Parathyroid adenoma (tissue), 2 donors: ENCODE results near the gene SLC7A6OS.

Source experiments
- H2AFZ ChIP-seq: fragments of 300-600 bp; sonication (generic); one replicate; pipeline ENCODE4 v1.7.0; 2017; ENCODE audit warnings: antibody characterized with exemption, mild to moderate bottlenecking
- H3K27ac ChIP-seq: fragments of 300-600 bp; sonication (generic); one replicate; pipeline ENCODE4 v1.7.0; 2017
- H3K27me3 ChIP-seq: fragments of 300-600 bp; sonication (generic); one replicate; pipeline ENCODE4 v1.7.0; 2017; ENCODE audit warnings: low read length; ENCODE audit not compliant: control insufficient read depth, insufficient read depth
- H3K36me3 ChIP-seq: fragments of 300-600 bp; sonication (generic); one replicate; pipeline ENCODE4 v1.7.0; 2017; ENCODE audit warnings: low read length; ENCODE audit not compliant: control insufficient read depth, insufficient read depth
- H3K4me1 ChIP-seq: fragments of 300-600 bp; sonication (generic); one replicate; pipeline ENCODE4 v1.7.0; 2017; ENCODE audit warnings: control low read depth
- H3K4me2 ChIP-seq: fragments of 300-600 bp; sonication (generic); one replicate; pipeline ENCODE4 v1.7.0; 2017; ENCODE audit warnings: low read length
- H3K4me3 ChIP-seq: fragments of 300-600 bp; sonication (generic); one replicate; pipeline ENCODE4 v1.7.0; 2017; ENCODE audit warnings: low read depth, low read length
- H3K79me2 ChIP-seq: fragments of 300-600 bp; sonication (generic); one replicate; pipeline ENCODE4 v1.7.0; 2017; ENCODE audit warnings: control low read depth
- H3K9ac ChIP-seq: fragments of 300-600 bp; sonication (generic); one replicate; pipeline ENCODE4 v1.7.0; 2017; ENCODE audit warnings: mild to moderate bottlenecking
- H3K9me3 ChIP-seq: fragments of 300-600 bp; sonication (generic); one replicate; pipeline ENCODE4 v1.7.0; 2017; ENCODE audit warnings: low read length; ENCODE audit not compliant: control insufficient read depth
- TF ChIP-seq, protein P1 (sequence below): fragments of 300-600 bp; sonication (generic); IDR thresholded peaks from one replicate; pipeline ENCODE4 v1.7.0; 2017; ENCODE audit warnings: antibody characterized with exemption, mild to moderate bottlenecking
- donor health status: primary hyperparathyroidism.

Gene SLC7A6OS

DNA sequence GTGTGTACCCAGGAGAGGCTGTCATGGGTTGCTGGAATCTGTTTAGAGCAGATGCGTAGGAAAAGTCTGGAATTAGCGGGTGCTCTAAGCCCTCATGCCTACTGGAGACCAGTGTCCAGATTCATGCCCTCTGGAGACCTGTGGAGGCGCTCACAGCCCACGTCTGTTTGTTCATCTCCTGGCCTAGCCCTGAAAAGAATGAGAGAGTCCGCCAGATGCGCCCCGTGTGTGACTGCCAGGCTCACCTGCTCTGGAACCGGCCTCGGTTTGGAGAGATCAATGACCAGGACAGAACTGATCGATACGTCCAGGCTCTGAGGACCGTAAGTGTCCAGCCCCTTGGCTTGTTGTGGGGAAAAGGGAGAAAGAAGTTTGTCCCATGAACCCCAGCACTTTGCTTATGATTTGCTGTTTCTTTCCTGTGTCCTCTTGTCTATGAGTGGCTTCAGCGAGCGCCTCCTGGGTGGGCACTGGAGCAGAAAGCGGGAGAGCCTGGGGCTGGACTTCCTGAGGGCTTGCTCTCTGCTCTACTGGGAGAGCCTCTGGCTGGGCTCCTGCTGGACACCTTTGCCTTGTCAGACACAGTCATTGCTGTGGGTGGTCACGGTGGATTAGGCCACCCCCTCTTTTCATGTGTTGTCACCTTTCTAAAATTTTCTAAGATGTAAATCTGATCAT lies 35.4 kb upstream of the SLC7A6OS start:
- no peak overlapping the region for H3K4me2 ChIP-seq
- H3K27me3 ChIP-seq = no peaks in the 10 kb centered on the region
- H3K27ac ChIP-seq = no peak overlapping the region
- H3K79me2 ChIP-seq = peaks cover 2% of the 10 kb centered on the region
- H3K9me3 ChIP-seq = no peaks in the 10 kb centered on the region
- H3K36me3 ChIP-seq = no peaks in the 10 kb centered on the region
- no peaks in the 10 kb centered on the region for H3K4me1 ChIP-seq
- H3K9ac ChIP-seq = no peak overlapping the region
- no peak overlapping the region for H2AFZ ChIP-seq
- TF ChIP-seq, protein P1, sequence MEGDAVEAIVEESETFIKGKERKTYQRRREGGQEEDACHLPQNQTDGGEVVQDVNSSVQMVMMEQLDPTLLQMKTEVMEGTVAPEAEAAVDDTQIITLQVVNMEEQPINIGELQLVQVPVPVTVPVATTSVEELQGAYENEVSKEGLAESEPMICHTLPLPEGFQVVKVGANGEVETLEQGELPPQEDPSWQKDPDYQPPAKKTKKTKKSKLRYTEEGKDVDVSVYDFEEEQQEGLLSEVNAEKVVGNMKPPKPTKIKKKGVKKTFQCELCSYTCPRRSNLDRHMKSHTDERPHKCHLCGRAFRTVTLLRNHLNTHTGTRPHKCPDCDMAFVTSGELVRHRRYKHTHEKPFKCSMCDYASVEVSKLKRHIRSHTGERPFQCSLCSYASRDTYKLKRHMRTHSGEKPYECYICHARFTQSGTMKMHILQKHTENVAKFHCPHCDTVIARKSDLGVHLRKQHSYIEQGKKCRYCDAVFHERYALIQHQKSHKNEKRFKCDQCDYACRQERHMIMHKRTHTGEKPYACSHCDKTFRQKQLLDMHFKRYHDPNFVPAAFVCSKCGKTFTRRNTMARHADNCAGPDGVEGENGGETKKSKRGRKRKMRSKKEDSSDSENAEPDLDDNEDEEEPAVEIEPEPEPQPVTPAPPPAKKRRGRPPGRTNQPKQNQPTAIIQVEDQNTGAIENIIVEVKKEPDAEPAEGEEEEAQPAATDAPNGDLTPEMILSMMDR = no peak
- H3K4me3 ChIP-seq = no peak overlapping the region

DNA sequence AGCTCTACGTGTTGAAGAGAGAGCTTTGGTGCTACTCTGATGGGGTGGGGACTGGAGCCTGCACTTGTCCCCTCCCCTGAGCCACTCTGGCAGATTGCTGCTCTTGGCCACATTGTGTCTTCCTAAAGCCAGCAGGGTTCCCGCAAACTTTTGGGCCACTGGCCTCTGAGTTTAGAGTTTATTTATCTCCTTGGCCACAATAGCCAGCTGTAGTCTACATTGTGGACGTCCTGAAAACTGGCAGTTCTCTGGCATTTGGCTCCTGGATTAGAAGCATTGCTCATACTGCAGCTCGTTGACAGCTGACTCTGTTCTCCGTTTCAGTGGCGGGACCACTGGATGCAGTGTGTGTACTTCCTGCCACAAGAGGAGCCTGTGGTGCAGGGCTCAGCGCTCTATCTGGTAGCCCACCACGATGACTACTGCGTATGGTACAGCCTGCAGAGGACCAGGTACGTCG lies 34.6 kb upstream of the SLC7A6OS start:
- Histone ChIP-seq H3K27ac (no peak overlapping the region), H3K36me3 (no peaks in the 10 kb centered on the region), H3K9ac (no peak overlapping the region), H3K27me3 (no peaks in the 10 kb centered on the region), H3K4me3 (no peak overlapping the region), H3K9me3 (no peaks in the 10 kb centered on the region), H3K79me2 (peaks cover 2% of the 10 kb centered on the region), H3K4me1 (no peaks in the 10 kb centered on the region), H3K4me2 (no peak overlapping the region), H2AFZ (no peak overlapping the region)
- TF ChIP-seq, protein P1 = no peak

DNA sequence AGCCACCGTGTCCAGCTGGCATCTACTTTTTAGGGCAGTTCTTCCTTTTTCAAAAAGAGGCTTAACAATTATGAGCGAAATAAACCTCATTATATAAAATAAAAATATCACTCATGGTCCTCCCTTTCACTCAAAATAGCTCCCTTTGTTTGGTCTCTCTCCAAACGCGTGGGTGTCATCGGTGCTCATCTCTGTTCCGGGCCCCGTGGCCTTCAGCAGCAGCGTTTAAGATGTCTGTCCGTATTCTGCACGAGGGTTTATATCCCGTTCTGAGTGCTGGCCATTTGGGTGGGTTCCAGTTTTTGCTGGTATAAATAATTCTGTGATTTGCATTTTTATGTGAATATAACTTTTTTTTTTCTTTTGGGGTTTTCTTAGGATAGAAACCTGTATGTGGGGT lies 33.5 kb upstream of the SLC7A6OS start:
- H3K4me2 ChIP-seq = no peak overlapping the region
- H3K27me3 ChIP-seq = no peaks in the 10 kb centered on the region
- no peak overlapping the region for H3K9ac ChIP-seq
- no peaks in the 10 kb centered on the region for H3K36me3 ChIP-seq
- H2AFZ ChIP-seq = no peak overlapping the region
- H3K4me1 ChIP-seq = no peaks in the 10 kb centered on the region
- no peak overlapping the region for H3K27ac ChIP-seq
- no peak overlapping the region for H3K4me3 ChIP-seq
- no peaks in the 10 kb centered on the region for H3K79me2 ChIP-seq
- TF ChIP-seq, protein P1 = no peak
- no peaks in the 10 kb centered on the region for H3K9me3 ChIP-seq

DNA sequence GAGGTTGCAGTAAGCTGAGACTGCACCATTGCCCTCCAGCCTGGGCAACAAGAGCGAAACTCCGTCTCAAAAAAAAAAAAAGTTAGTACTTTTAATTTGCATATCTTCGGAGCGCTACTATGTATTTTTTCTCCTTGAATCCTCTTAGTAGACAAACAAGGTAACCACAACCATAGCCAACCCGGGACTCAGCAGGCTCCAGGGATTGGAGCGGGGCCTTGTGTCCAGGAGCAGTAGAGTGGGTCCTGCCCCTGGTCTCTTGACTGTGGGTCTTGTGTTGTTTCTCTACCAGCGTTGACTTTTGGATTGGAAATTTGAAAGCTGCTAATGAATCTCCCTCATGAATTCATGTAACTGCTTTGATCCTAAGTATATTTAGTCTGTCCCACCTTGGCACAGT lies 32.4 kb upstream of the SLC7A6OS start:
- Histone ChIP-seq H3K4me2 (no peak overlapping the region), H3K79me2 (no peaks in the 10 kb centered on the region), H3K9me3 (no peaks in the 10 kb centered on the region), H3K36me3 (no peaks in the 10 kb centered on the region), H3K27me3 (no peaks in the 10 kb centered on the region), H3K9ac (no peak overlapping the region), H2AFZ (no peak overlapping the region), H3K4me1 (no peaks in the 10 kb centered on the region), H3K4me3 (no peak overlapping the region), H3K27ac (no peak overlapping the region)
- TF ChIP-seq, protein P1 = no peak

DNA sequence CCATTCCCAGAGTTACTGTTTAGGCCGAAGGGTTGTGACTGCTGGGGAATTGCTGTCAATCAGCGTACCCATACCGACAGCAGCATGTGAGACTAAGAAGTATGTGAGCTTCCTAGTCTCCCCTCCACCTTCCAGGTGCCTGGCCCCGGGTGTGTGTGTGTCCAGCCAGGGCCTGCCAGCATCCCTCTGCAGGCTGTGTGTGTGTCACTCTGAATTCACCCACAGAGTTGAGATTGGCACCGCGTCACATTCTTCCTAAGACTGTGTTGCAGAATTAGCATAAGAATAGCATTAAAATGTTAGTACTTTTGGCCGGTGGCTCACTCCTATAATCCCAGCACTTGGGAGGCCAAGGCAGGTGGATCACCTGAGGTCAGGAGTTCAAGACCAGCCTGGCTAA lies 31.9 kb upstream of the SLC7A6OS start:
- Histone ChIP-seq H3K36me3 (no peaks in the 10 kb centered on the region), H3K4me1 (no peaks in the 10 kb centered on the region), H3K9ac (no peak overlapping the region), H2AFZ (no peak overlapping the region), H3K4me2 (no peak overlapping the region), H3K4me3 (no peak overlapping the region), H3K9me3 (no peaks in the 10 kb centered on the region), H3K27me3 (no peaks in the 10 kb centered on the region), H3K27ac (no peak overlapping the region), H3K79me2 (peaks cover 2% of the 10 kb centered on the region)
- TF ChIP-seq, protein P1 = no peak
